ENCODE data around the gene TMEM270.
A peak's percentile ranks its signal among the peaks of the same experiment; 100 is the strongest.
"Not testable (repeated sequence)": the region's sequence is repeated elsewhere in the genome, so short reads cannot be mapped to it uniquely, and the experiment has no call there.

The TMEM270 gene, protein sequence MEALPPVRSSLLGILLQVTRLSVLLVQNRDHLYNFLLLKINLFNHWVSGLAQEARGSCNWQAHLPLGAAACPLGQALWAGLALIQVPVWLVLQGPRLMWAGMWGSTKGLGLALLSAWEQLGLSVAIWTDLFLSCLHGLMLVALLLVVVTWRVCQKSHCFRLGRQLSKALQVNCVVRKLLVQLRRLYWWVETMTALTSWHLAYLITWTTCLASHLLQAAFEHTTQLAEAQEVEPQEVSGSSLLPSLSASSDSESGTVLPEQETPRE

DNA sequence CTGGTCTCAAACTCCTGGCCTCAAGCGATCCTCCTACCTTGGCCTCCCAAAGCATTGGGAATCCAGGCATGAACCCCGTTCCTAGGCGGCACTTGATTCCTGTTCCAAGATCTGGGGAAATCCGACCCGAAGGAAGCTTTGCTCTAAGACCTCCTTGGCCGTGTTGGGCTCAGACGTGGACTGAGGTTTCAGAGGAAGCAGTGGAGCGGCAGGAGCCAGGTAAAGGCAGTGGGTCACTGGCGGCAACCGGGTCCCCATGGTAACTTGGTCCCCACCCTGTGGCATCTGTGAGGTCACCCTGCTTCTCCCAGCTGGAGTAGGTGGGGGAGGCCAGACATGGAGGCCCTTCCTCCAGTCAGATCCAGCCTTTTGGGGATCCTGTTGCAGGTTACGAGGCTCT, at the start of gene TMEM270:
Gene TMEM270 (plus strand): TSS at position 301 of the 400 bp plus-strand sequence. CDS start 36 bp downstream, at position 337.
- DNase-seq (ENCODE audit: low read depth in 2 of 2) = no peak

DNA sequence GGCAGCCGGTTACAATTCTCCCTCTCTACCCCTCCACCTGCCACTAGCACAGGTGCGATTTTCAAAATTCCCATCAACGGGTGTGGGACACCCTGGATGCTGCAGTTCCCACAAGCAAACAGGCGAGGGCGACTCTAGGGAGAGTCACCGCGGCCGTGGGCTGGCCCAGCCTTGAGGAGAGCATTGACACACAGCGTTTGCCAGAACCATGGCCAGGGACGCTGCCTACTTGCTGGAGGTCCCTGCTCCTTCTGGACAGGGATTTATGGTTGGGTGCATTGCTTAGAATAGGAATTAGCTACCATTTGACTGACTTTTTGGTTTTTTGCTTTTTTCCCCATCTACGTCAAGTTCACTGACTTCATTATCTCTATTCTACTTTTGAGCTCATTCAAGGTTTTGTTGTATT, 49.2 kb upstream of the TMEM270 start:
- DNase-seq (ENCODE audit: low read depth in 2 of 2) = peak; percentile 16 to 53

- no peak for DNase-seq (ENCODE audit: low read depth in 2 of 2)
Measured at GRCh38 chr7:73812996-73813395, 48.0 kb upstream of the TMEM270 start.

DNA sequence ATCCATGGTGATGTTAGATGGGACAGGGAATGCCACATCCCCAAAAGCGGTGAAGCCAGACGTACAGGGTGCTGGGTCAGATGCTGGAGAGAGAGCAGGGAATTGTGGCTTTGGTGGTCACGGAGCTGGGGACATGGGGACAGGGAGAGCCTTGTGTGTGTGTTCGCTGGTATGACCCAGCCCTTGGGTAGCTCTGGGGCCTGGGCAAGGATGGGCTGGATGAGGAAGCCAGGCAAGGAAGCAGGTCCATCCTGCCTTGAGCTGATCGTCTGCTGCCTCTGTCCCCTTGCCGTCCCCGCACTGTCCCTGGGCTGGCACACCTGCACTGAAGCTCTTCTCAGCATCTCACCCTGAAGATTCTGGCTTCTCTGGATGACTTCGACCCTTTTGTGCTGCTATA, 45.5 kb upstream of the TMEM270 start:
- no peak for DNase-seq (ENCODE audit: low read depth in 2 of 2)

GRCh38 chr7:73817121-73817520, 43.8 kb upstream of the TMEM270 start:
- DNase-seq (ENCODE audit: low read depth in 2 of 2) = no peak

- DNase-seq (ENCODE audit: low read depth in 2 of 2) = no peak
Measured at GRCh38 chr7:73820013-73820412, 40.9 kb upstream of the TMEM270 start.

GRCh38 chr7:73821597-73822285, 39.2 kb upstream of the TMEM270 start:
- not testable (repeated sequence) for DNase-seq (ENCODE audit: low read depth in 2 of 2)

GRCh38 chr7:73822319-73823173, 38.4 kb upstream of the TMEM270 start:
- no peak for DNase-seq (ENCODE audit: low read depth in 2 of 2)

DNA sequence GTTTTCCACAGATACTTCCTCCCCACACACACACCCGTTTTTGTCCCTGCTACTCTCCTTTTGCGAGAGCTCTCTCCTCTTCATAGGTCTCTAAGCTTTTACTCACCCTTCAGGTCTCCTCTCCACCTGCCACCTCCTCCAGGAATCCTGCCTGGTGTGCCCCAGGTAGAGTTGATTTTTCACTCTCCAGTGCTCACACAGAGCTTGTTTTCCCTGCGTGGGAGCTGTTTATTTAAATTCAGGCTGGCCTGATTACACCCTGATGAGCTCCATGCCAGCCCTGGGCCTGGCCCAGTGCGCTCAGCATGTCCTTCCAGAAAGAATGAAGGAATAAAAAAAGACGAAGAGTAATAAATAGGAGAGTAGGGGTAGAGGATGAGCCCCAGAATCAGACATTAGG, 37.7 kb upstream of the TMEM270 start:
- DNase-seq (ENCODE audit: low read depth in 2 of 2) = no peak

GRCh38 chr7:73823873-73824592, 36.9 kb upstream of the TMEM270 start:
- no peak for DNase-seq (ENCODE audit: low read depth in 2 of 2)

GRCh38 chr7:73824986-73825385, 36.0 kb upstream of the TMEM270 start:
- DNase-seq (ENCODE audit: low read depth in 2 of 2) = no peak

- DNase-seq (ENCODE audit: low read depth in 2 of 2) = no peak
Measured at GRCh38 chr7:73827567-73828106, 33.3 kb upstream of the TMEM270 start.

- DNase-seq (ENCODE audit: low read depth in 2 of 2) = no peak
Measured at GRCh38 chr7:73828107-73828803, 32.7 kb upstream of the TMEM270 start.

GRCh38 chr7:73828972-73829371, 32.0 kb upstream of the TMEM270 start:
- DNase-seq (ENCODE audit: low read depth in 2 of 2) = no peak

- DNase-seq (ENCODE audit: low read depth in 2 of 2) = no peak
Measured at GRCh38 chr7:73829505-73829904, 31.5 kb upstream of the TMEM270 start.

- no peak for DNase-seq (ENCODE audit: low read depth in 2 of 2)
Measured at GRCh38 chr7:73829921-73830680, 30.9 kb upstream of the TMEM270 start.

DNA sequence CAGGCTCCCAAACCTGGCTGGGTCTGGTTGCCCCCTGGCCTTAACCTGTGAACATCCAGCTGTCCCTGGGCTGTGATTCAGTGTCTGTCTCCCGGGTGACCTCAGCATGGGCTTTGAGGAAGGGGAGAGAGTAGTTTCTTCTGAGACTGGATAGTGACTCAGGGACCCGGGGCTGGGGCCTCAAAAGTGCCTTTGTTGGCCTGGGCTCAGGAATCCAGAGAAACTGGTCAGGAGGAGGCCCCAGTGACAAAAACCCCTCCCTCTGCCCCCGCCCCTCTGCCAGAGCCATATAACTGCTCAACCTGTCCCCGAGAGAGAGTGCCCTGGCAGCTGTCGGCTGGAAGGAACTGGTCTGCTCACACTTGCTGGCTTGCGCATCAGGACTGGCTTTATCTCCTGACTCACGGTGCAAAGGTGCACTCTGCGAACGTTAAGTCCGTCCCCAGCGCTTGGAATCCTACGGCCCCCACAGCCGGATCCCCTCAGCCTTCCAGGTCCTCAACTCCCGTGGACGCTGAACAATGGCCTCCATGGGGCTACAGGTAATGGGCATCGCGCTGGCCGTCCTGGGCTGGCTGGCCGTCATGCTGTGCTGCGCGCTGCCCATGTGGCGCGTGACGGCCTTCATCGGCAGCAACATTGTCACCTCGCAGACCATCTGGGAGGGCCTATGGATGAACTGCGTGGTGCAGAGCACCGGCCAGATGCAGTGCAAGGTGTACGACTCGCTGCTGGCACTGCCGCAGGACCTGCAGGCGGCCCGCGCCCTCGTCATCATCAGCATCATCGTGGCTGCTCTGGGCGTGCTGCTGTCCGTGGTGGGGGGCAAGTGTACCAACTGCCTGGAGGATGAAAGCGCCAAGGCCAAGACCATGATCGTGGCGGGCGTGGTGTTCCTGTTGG, 30.0 kb upstream of the TMEM270 start, which contains the start of gene CLDN4:
Gene CLDN4 (plus strand): TSS at position 316 of the 903 bp plus-strand sequence. CDS start 206 bp downstream, at position 522.
- DNase-seq (ENCODE audit: low read depth in 2 of 2) = no peak

DNA sequence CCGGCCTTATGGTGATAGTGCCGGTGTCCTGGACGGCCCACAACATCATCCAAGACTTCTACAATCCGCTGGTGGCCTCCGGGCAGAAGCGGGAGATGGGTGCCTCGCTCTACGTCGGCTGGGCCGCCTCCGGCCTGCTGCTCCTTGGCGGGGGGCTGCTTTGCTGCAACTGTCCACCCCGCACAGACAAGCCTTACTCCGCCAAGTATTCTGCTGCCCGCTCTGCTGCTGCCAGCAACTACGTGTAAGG, 29.4 kb upstream of the TMEM270 start:
- DNase-seq (ENCODE audit: low read depth in 2 of 2) = no peak

Measured in stimulated activated CD4-positive, alpha-beta T cell treated with anti-CD3 and anti-CD28 coated beads, Interleukin-12 subunit alpha, Interleukin-12 subunit beta, amount 100 ng/mL, for 24 hours (primary cell).